Measurements from ENCODE around the gene ACBD4. TPM values are rescaled to one million over a fixed set of nuclear protein-coding genes. Genes with fewer than 3 reads are reported as not detected.
A peak's percentile ranks its signal among the peaks of the same experiment; 100 is the strongest.

Gene ACBD4
- 9.8 and 11.5 TPM in 2 replicates for total RNA-seq (ENCODE audit: low replicate concordance)
- long read RNA-seq, partial matches to known transcripts = 0 of 1 reads
- long read RNA-seq, other reads (novel, unspliced or antisense) = 1 of 1 reads

GRCh38 chr17:45135192-45135977, at the start of gene ACBD4:
ACBD4 (plus strand) TSS chr17:45135687; CDS start chr17:45136145, 458 bp downstream.
- peak within 1 kb of the TSS; percentile 90 for H3K27ac Mint-ChIP-seq
- H3K4me1 Mint-ChIP-seq (ENCODE audit: unreplicated experiment) = peaks cover 16% of the 10 kb centered on the region
- H3K36me3 Mint-ChIP-seq = peaks cover 3% of the 10 kb centered on the region
- peak; percentile 98 for DNase-seq (ENCODE audit: extremely low spot score, unreplicated experiment)
- no peaks in the 10 kb centered on the region for H3K27me3 Mint-ChIP-seq
- H3K9me3 Mint-ChIP-seq = no peaks in the 10 kb centered on the region
- peak within 1 kb of the TSS; percentile 87 for H3K4me3 Mint-ChIP-seq
- TF ChIP-seq CTCF (conservative IDR thresholded peaks at IDR 0.05) = peak; percentile 100

- no peaks in the 10 kb centered on the region for H3K9me3 Mint-ChIP-seq
- H3K27me3 Mint-ChIP-seq = no peaks in the 10 kb centered on the region
- no peaks in the 10 kb centered on the region for H3K4me1 Mint-ChIP-seq (ENCODE audit: unreplicated experiment)
- H3K27ac Mint-ChIP-seq = no peak overlapping the region
- no peak overlapping the region for H3K4me3 Mint-ChIP-seq
- no peak for TF ChIP-seq CTCF (conservative IDR thresholded peaks at IDR 0.05)
- DNase-seq (ENCODE audit: extremely low spot score, unreplicated experiment) = no peak
- H3K36me3 Mint-ChIP-seq = peaks cover 12% of the 10 kb centered on the region
Observed at GRCh38 chr17:45086391-45086790, 49.1 kb upstream of the ACBD4 start.

- H3K27me3 Mint-ChIP-seq = no peaks in the 10 kb centered on the region
- no peak for TF ChIP-seq CTCF (conservative IDR thresholded peaks at IDR 0.05)
- no peaks in the 10 kb centered on the region for H3K9me3 Mint-ChIP-seq
- peaks cover 14% of the 10 kb centered on the region for H3K36me3 Mint-ChIP-seq
- H3K4me1 Mint-ChIP-seq (ENCODE audit: unreplicated experiment) = no peaks in the 10 kb centered on the region
- H3K4me3 Mint-ChIP-seq = no peak overlapping the region
- H3K27ac Mint-ChIP-seq = no peak overlapping the region
- DNase-seq (ENCODE audit: extremely low spot score, unreplicated experiment) = no peak
Observed at GRCh38 chr17:45086865-45087503, 48.5 kb upstream of the ACBD4 start.

GRCh38 chr17:45087504-45087975, 47.9 kb upstream of the ACBD4 start:
- TF ChIP-seq CTCF (conservative IDR thresholded peaks at IDR 0.05) = no peak
- no peaks in the 10 kb centered on the region for H3K4me1 Mint-ChIP-seq (ENCODE audit: unreplicated experiment)
- no peak for DNase-seq (ENCODE audit: extremely low spot score, unreplicated experiment)

GRCh38 chr17:45087978-45088377, 47.5 kb upstream of the ACBD4 start:
- H3K9me3 Mint-ChIP-seq = no peaks in the 10 kb centered on the region
- DNase-seq (ENCODE audit: extremely low spot score, unreplicated experiment) = no peak
- peaks cover 18% of the 10 kb centered on the region for H3K36me3 Mint-ChIP-seq
- no peak for TF ChIP-seq CTCF (conservative IDR thresholded peaks at IDR 0.05)
- H3K4me1 Mint-ChIP-seq (ENCODE audit: unreplicated experiment) = no peaks in the 10 kb centered on the region
- no peak overlapping the region for H3K27ac Mint-ChIP-seq
- H3K27me3 Mint-ChIP-seq = no peaks in the 10 kb centered on the region
- no peak overlapping the region for H3K4me3 Mint-ChIP-seq

More at GRCh38 chr17:45087504-45087975, 47.9 kb upstream of the ACBD4 start:
- Mint-ChIP-seq H3K27ac (no peak overlapping the region), H3K4me3 (no peak overlapping the region), H3K36me3 (peaks cover 17% of the 10 kb centered on the region), H3K27me3 (no peaks in the 10 kb centered on the region), H3K9me3 (no peaks in the 10 kb centered on the region)

Measured in type B pancreatic cell (in vitro differentiated cells).